SKM-1 (cell line): ENCODE data around the gene NDUFAF4.
"Not testable (repeated sequence)": the region's sequence is repeated elsewhere in the genome, so short reads cannot be mapped to it uniquely, and the experiment has no call there.

Experiments used
- DNase-seq: peaks from one replicate; lab custom pipeline; 2025; ENCODE audit not compliant: unreplicated experiment; lab: John Stamatoyannopoulos, UW

NDUFAF4 gene

DNA sequence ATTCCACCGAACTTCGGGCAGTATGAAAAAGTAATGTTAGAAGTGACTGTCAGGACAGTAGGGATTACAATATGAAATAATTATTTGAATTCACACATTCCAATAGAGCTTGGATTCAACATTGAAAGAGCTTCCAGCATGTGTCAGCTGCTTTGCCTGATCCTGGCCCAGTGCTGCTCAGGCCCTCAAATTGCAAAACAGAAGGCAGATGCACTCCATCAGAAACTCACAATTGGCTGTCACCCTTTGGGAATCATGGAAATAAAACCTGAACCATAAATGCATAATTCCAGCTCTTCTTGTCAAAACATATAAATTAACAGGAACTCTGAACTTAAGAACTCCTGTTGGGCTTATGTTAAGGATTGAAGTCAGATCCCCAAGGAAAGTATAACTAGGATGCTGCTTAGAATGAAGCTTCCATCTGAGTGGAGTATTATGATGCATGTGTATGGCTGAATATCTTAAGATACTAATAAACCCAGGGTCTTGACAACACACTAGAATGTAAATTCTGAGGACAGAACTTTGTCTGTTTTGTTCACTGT, 1.8 kb upstream of the NDUFAF4 start:
- no peak for DNase-seq

DNA sequence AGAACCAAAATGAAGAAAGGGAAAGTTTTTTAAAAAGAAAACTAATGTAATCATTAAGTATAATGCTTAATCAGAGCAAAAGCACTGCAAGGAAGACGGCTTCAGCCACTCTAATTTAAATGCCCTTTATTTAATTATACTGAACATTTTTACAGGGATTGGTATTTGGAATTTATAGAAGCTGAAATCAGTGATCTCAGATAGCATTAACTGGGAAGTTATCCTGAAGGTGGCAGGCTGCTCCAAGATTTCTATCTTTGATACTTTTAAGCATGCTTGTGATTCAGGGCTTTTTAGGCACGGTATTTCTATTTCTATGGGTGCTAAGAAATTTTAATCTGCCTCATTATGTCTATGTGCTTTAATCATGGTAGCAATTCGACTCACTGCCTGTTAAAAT, 1.3 kb upstream of the NDUFAF4 start:
- DNase-seq, result no peak

DNA sequence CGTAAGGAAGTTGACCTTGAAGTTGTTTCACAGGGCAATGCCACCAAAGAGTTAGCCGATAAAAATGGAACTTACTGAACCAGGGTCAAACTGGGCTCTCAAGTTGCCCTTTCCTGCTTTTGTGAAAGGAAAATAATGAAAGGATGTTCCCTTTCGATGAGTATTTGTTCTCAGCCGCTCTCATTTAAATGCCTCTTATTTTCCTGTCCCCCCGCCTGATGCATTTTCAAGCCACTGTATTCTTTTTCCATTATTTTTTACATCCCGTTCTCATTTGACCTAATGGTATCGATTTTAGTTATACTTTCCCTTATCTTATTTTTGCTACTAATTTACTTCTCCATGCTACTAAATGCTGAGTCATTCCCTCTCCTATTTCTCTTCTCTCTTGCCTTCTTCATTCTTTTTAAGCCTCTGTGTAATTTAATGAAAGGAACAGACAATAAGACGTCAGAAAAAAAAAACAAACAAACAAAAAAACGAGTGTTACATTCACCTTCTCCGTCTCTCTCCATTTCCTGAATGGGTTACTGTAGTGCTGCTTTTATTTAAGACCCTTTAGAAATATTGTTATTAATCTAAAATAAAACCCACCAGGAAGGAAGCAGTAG, 655 bp upstream of the NDUFAF4 start:
- DNase-seq, result no peak

DNA sequence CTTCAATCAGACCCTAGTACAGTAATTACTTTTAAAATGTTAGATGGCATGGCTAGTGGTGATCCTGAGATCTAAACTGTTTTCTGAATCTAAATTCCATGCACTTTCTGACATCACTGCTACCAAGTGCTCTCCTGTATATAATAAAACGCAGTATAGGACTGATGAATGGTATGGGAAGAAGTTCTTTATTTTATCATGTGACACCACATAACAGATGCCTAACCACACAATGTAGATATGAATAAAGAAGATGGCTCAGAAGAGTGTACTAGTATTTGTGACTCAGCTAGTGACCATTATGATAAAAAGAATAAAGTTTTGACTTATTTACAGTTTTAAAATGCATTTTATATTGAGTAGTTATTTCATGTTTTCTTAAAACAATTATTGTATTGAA, 8.5 kb downstream of the NDUFAF4 start:
- no peak for DNase-seq

DNA sequence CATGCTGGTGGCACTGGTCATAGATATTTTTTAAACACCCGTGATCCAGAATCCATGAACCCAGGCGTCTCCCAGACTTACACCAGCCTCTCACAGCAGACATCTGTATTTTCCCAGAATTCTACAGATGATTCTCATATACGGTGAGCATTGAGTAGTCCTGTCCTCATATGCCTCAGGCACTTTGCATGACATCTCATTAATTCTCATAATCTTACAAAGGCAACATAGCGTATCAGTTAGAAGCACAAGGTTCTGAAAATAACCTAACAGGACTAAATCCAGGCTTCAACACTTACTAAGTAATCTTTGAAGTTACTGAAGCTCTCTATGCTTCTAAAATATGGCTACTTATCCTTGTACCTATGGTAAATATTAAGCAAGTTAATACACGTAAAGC, 8.9 kb downstream of the NDUFAF4 start:
- no peak for DNase-seq

DNA sequence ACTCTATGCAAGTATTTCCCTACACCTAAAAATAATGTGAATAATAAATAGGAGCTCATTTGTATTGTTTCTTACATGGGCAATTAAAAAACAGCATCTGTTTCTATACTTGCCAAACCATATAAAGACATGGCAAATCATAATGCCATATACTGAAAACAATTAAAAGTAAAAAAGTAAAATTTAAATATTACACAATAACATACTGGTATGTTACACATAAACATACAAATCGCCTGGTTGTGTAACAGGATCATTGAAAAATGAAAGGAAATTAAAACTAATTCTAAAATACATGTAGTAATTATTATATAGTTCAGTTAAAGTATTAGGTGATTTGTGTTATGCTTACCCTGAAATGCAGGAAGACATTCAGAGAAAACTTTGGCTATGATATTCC, 11.2 kb downstream of the NDUFAF4 start:
- DNase-seq, result no peak

DNA sequence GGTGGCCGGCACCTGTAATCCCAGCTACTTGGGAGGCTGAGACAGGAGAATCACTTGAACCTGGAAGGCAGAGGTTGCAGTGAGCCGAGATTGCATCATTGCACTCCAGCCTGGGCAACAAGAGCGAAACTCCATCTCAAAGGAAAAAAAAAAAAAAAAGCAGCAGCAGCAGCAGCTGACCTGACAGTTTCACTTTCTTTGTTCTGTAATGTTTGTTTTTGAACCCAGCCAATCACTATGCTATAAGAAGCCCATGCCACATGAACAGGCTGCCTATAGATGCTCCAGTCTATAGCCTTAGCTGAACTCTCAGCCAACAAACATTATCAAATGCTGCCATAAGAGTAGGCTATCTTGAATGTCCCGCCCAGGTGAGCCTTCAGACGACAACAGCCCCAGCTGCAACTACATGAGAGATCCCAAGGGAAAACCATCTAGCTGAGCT, 12.5 kb downstream of the NDUFAF4 start:
- DNase-seq, result not testable (repeated sequence)

DNA sequence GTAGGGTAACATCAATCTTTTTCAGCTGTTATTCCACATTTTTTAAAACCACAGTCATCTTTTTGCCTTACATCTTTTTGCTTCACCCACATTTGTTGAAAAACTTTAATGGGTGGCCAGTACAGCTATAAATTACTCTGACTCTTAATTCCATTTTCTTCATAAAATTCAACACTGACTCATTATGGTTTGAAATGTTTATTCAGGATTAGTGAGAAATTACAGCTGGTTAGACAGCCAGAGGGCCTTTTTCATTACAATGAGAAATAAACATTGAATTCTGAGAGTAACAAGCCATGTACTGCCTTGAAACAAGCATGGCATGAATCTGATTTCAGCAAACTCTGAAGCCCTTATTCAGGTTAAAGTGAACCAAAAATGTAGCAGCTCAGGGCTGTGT, 19.5 kb downstream of the NDUFAF4 start:
- DNase-seq, result no peak

DNA sequence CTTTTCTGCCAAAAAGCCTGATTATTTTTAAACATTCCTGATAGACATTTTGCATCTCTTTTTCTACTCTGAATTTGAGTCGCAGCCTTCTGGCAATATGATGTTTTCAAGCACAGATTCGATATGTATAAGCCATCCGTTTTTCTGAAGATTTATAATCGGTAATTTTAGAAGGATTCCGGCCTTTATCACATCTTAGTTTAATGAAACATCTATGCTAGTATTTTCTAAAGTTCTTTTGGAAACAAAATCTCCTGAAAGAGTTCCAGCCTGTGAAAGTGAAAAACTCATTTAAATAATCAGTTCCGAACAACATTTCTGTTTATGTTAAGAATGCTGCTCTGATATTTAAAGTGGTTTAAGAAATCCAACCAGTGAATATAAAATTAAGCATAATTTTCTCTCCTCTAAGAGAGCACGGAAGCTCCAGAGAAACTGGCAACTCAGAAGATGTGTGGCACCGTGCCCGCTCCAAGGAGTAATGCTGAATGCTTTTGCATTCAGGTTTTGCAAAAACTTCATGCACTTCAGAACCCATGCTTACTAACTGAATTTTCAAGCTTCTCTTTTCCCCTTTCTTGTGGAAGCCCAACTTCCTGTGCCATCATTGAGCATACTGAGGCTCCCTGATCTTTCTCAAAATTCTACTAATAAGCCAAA, 20.7 kb downstream of the NDUFAF4 start:
- no peak for DNase-seq

DNA sequence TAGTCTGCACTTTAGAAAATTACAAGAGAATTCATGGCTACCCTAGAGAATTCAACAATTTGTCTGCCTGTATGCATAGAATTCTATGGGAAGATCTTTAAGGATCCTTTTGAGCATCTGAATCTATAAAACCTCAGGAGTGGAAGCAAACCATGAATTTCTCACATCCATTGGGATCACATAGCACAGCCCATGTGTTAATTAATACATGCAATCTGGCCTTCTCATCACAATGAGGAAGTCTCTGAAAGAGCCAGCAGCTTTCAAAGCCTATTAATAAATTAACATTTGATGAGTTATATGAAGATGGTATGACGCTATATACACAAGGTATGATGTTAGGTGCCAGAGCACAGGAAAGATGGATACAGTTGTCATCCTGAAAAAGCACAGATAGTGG, 24.7 kb downstream of the NDUFAF4 start:
- DNase-seq, result no peak

DNA sequence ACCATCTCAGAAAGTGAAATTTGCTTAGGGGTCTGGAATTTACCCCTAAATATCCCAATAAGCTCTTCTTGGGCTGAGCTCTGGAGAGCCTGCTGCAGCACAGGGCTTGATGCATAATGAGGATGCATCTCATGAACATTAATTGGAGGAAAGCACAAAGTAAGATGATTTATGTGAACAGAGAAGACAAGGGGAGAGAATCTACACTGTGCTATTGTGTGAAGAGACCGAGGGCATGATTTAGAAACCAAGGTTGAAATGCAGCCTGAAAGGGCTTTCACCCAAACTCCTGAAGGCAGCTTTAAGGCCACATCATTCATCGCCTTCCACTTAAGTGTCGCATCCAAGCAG, 32.7 kb downstream of the NDUFAF4 start:
- DNase-seq, result no peak

DNA sequence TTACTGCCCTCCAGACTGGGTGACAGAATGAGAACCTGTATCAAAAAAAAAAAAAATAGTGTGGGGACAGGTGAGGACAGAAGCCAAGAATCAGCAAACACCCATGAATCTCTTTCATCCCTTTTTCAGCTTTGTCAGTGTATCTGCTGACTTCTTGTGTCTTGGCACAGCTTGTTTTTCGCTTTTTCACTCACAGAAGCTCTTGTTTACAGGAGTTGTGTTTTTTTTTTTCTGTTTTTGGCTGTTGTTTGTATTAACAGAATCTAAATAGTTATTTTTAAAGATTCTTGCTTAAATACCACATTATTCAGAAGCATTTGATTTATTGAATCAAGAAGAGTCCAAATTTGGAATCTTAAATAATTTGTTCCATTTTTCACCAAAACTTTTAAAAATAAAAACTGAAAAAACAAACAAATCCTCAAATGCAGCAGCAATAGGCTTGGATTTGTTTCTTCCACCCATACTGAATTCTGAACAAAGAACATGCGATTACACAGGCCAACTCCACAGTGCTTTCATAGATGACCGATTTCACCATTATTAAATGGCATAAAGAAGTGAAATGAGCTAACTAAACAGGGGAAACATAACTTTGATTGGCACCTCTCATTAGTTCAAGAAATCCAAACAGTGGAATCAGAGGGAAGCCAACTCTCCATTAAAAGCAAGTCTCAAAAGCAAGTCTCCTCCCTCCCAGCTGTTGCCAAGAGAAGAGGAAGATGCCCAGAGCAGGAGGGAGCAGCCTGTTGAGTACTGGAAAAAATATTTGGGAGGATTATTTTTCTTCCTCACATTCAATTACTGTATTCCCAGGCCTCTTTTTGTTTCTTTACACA, 33.3 kb downstream of the NDUFAF4 start:
- no peak for DNase-seq

DNA sequence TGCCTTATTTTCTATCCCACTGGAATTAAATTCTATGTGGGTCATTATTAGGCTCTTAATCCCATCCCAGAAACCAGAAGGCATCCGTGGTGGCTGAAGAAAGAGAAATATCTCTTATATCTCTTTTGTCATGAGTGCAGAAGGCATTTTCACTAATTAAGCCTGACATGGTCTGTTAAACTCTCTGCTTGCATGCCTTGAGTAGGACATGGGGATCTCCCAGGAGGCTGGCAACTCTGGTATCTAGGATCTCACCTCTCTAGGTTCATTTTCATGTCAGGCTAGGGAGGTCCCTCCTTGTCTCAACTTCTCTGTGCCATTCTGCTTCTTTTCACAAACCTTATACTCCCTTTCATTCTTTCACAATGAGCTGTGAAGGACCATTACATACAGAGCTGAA, 35.1 kb downstream of the NDUFAF4 start:
- no peak for DNase-seq

DNA sequence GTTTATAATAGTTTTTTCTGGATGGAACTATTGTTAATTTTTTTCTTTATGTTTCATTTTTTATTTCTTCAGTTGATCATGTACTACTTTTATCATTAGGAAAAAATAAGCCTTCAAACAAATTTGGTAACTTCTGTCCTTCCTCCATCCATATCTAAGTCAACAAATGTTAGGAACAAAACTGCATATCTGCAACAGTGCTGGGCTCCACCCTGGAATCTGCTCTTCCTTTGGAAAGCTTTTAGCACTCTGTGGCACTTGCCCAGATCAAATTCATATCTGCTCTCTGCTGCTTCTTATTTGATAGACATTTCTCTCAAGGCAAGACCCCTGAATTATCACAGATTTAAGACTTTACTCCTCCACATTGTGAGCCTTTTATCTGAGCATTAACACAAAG, 36.1 kb downstream of the NDUFAF4 start:
- DNase-seq, result no peak

DNA sequence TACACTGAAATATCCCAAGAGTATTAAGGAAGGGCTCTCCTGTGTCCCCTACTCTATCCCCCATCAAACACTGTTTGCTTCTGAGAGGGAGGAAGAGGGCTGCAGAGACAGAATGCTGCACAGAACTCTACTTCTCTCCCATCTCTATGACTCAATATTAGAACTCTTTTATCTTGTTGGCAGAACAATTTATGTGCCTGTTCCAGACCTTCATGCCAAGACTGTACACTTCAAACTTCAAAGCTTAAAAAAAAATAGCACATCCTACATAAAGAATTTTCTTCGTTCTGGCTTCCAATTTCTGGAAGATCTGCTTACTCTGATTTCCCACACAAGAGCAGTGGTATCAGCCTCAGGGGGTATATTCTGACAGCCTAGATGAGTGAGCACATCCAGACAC, 40.8 kb downstream of the NDUFAF4 start:
- DNase-seq, result no peak

DNA sequence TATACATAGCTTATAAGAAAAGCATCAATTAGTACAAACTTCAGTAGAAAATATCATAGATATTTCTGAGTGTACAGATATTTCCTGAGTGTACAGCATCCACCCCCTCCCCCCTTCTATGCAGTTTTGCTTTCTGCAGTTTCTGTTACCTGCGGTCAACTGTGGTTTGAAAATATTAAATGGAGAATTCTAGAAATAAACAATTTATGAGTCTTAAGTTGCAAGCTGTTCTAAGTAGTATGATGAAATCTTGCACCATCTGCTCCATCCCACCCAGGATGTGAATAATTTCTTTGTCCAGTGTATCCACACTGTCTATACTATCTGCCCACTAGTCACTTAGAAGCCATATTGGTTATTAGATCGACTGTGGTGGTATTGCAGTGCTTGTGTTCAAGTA, 44.6 kb downstream of the NDUFAF4 start:
- DNase-seq, result no peak

DNA sequence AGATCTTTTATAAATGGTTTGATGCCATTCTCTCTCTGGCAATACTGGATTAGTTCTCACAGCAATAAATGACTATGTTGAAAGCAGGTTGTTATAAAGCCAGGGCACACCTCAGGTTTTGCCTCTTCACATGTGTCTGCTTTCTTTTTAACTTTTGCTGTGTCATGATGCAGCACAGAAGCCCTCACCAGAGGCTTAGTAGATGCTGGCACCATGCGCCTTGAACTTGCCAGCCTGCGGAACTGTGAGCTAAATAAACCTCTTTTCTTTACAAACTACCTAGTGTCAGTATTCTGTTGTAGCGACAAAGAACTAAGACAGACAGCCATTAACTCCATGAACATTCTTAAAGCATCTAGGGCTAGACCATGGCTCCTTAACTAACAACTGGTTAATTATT, 45.1 kb downstream of the NDUFAF4 start:
- DNase-seq, result no peak

DNA sequence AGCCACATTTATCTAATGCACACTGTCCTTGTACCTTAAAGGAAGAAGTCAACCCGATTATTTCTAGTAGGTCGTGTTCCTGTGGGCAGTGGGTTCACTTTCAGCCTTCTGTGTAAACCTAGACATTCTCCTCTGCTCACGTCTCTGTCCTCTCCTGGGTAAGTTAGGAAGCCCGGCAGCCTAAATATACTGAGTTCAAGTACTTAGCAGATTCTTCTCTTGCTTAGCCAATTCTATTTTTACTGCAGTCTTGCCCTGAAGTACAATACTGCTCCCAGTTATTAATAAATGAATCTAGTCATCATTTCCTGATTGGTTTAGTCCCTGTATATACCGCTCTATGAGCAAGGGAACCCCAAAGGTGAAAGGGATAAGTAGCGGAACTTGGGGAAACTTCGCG, 45.8 kb downstream of the NDUFAF4 start:
- DNase-seq, result no peak

DNA sequence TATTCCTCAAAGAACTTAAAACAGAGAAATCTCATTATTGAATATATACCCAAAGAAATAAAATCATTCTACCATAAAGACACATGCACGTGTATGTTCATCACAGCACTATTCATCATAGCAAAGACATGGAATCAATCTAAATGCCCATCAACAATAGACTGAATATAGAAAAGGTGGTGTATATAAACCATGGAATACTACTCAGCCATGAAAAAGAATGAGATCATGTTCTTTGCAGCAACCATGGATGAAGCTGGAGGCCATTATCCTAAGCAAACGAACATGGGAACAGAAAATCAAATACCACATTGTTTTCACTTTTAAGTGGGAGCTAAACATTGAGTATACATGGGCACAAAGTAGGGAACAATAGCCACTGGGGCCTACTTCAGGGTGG, 48.1 kb downstream of the NDUFAF4 start:
- no peak for DNase-seq

DNA sequence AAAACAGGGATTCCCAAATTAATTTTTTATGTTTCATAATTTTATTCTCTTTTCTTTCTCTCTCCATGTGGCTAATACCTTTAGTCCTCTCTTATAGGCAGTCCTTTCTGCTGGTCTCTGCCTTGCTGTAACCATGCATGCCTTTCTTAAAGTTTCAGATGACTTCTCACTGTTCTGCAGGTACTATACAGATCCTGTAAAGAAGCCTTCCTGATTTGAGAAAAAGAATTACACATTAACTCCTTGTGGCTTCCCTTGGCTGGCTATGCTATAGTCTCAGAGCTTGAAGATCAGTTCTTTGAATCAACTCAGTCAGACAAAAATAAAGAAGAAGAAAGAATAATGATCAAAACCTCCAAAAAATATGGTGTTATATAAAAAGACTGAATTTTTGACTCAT, 53.2 kb downstream of the NDUFAF4 start:
- no peak for DNase-seq

DNA sequence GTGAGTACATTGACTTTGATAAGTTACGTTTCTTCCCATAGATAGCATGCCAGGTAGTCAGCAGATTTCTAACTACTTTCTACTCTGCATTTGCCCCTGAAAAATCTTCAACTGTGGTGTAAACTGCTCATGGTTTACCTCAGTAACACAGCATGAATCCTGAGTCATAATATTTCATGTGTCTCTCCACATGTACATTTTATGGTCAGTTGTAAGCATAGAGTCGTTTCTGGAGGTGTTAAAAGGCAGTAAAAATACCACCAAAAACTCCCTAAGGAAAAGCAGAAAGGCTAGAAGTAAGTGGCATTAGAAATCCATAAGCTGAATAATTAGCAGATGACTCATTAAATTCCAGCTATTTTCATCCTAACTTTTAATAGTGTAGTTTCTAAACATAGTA, 56.3 kb downstream of the NDUFAF4 start:
- DNase-seq, result no peak
